GM12874 (cell line): Measurements from ENCODE around the gene CCNF.

Experiments used
- TF ChIP-seq, protein P1 (sequence below): IDR thresholded peaks from 2 replicates; pipeline ENCODE4 v1.5.1; 2011; ENCODE audit warnings: low read depth, mild to moderate bottlenecking, control low read depth, low read length, moderate library complexity; ENCODE audit not compliant: insufficient read depth

CCNF gene

DNA sequence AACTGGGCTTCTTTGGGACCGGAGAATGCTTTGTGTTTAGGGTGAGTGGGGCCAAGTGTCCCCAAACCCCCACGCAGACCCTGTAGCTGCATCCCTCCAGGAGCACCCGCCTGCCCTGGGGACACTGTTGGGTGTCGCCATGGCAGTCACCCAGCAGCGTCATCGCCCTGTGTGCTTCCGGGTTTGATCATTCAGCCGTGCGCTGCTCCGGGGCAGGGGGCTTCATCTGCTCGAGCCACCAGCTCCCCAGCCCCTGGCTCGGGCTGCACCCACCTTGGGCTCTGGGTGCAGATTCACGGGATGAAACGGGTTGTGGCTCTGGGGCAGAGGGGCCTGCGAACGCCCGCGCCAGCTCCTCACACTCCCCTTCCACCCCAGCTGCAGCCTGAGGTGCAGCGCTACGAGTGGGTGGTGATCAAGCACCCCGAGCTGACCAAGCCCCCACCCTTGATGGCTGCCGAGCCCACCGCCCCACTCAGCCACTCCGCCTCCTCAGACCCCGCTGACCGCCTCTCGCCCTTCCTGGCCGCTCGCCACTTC is 70.7 kb downstream of the CCNF start:
- TF ChIP-seq, protein P1, sequence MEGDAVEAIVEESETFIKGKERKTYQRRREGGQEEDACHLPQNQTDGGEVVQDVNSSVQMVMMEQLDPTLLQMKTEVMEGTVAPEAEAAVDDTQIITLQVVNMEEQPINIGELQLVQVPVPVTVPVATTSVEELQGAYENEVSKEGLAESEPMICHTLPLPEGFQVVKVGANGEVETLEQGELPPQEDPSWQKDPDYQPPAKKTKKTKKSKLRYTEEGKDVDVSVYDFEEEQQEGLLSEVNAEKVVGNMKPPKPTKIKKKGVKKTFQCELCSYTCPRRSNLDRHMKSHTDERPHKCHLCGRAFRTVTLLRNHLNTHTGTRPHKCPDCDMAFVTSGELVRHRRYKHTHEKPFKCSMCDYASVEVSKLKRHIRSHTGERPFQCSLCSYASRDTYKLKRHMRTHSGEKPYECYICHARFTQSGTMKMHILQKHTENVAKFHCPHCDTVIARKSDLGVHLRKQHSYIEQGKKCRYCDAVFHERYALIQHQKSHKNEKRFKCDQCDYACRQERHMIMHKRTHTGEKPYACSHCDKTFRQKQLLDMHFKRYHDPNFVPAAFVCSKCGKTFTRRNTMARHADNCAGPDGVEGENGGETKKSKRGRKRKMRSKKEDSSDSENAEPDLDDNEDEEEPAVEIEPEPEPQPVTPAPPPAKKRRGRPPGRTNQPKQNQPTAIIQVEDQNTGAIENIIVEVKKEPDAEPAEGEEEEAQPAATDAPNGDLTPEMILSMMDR: no peak

DNA sequence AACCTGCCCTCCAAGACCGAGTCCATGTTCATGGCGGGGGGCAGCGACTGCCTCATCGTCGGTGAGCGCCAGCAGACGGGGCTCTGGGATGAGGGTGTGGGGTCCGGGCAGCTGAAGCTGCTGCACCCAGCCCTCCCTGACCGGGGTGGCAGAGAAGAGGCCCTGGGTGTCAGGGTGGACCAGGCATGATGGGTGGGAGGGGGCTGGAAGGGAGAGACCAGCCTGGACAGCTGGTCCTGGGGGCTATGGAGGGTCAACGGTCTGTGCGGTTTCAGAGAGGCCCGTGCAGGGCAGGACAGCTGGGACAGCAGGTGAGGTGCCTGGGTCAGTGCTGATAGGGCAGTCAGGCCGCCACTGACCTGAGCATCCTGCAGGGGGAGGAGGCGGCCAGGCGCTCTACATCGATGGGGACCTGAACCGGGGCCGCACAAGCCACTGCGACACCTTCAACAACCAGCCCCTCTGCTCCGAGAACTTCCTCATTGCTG is 71.2 kb downstream of the CCNF start:
- TF ChIP-seq, protein P1: peak; percentile 22; the same call in 1 of the 2 replicates

DNA sequence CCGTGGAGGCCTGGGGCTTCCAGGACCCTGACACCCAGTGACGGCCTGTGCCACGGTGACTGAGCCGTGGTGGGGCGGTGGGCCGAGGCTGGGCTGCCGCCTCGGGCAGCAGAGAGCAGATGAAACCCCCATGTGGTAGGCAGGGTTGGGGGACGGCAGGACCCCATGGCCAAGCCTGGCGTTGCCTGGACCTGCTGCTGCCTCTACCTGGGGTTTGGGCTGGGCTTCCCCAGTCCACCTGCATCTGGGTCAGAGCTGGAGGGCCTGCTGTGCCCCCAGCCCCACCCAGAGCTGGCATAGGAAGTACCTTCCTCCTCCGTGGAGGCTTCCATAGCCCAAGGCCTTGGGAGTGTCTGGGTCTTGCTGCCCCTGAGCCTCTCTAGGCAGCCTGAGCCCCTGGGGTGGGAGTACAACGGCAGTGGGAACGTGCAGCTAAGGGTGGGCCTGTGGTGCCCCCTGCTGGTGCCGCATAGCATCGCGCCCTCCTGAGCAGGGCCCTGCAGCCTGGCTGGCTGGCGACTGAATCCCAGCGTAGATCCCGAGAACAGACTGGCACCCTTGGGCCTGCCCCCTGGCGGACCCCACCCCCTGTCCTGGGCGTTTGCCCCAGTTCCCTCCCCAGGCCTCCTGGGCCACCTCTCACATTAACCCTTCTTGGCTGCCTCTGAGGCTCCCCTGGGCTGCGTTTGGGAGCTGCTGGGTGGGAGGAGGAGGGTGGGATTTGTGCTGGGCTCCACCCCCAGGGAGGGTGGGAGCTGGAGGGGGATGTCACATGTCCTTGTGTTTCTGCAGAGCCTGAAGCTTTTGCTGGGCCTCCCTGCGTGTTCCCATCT is 71.9 kb downstream of the CCNF start:
- TF ChIP-seq, protein P1: peak; percentile 99

DNA sequence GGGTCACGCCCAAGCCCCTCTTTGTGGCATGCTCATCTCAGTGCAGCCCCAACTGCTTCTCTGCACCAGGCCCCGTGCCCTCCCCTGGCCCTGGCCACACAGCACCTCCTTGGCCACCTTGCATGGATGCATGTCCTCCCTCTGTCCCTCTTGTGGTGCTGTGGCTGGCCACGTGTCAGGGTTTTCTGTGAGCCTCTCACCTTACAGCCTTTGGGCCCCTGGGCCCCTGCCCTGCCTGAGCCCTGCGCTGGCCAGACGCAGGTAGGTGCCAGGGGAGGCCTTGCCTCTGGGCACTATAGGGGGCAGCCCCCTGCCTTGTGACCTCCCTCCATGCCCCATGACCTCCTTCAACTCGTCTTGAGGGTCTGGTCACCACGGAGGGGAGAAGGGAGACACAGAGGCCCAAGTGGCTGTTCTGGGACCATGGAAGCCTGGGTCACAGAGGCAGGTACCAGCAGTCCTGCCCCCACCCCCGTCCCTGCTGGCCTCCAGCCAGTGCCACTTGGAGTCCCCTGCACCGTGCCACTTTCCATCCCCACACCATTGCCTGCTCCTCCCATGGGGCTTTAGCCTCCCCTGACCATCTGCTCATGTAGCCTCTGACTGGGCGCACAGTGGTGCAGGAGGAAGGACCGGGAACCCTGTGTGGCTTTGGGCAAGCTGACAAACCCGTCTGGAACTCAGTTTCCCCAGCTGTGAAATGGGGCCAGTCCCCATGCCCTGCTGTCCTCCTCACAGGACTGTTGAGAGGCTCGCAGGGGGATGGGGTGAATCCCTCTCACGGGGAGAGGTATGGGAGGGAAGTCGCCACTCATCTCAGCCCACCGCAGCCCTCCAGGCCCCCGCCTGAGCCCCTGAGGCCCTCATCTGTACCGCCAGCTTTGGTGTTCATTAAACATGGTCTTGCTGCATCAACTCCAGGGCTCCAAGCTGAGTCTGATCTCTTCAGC is 73.0 kb downstream of the CCNF start:
- TF ChIP-seq, protein P1: no peak

DNA sequence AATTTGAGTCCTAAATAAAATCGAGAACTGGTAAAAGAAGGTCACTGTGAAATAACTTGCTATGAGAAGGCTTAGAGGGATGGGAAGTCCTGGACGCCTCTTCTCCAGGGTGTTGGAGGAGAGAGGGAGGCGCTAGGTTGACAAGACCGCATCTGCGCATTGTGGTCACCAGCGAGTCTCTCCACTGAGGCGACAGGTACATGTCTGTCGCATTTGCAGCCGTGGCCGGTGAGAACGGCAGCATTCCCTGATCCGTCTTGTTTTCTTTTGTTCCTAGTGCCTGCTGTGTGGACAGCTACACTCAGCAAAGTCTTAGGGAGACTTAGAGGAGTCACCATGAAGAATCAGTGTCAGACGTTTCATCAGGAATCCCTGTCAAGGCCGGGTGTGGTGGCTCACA is 76.4 kb downstream of the CCNF start:
- TF ChIP-seq, protein P1: no peak

DNA sequence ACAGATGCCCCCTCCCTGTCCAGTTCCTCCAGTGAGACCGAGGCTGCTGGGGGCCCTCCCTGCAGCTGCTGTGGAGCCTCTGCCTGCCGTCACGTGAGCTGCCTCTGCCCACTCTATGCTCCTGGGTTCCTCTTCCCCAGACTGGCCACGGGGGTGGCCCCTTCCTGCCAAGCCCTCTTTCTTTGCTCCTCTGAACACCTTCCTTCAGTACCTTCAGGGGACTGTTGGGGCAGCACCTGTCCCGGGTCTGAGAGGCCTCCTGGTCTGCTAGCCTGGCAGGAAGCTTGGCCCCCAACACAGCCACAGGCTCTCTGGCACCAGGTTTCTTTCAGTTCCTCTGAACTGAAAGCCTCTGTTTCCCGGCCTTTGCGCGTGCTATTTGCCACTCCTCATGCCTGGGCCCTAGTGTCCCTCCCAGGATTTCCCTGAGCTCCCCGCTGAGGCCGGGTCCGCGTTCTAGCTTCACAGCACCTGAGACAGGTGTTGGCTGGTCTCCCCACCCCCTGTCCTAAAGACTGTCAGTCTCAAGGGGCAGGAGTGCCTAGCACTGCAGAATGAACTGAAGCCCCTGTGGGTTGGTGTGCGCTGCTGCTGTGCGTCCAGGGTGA is 77.9 kb downstream of the CCNF start:
- TF ChIP-seq, protein P1: peak; percentile 44; the same call in 1 of the 2 replicates

DNA sequence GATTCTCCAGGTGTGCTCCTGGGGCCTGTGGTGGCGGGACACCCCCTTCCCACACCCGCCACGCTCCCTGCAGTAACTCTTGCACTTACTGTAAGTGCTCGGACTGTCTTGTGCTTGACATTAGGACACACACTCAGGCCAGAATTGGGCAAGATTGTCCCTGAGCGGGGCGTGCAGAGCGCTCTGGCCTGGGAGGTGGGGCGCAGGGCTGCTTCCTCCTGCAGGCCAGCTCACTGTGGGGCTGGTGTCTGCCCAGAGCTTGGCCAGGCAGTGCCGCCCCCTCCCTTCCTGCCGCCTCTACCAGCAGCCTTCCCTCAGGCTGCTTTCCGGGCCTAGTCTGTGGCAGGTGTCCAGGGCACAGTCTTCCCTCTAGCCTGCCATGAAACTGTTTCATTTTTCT is 78.4 kb downstream of the CCNF start:
- TF ChIP-seq, protein P1: no peak
